ENCODE results near the gene MYH7.

MYH7 gene

GRCh38 chr14:23435543-23436326, at the start of gene MYH7:
Gene MYH7, minus strand, starts transcription at chr14:23435660. Its CDS starts 1,928 bp downstream, at chr14:23433732.
- Histone ChIP-seq H3K27ac (ENCODE audit: low read depth, low read length) (no peak within 1 kb of the TSS), H3K36me3 (ENCODE audit: control insufficient read depth, insufficient read depth, low read length) (no peaks in the 10 kb centered on the region), H3K9ac (ENCODE audit: low read depth, low read length) (no peak within 1 kb of the TSS), H3K9me3 (ENCODE audit: control insufficient read depth, insufficient read depth, low read length) (no peaks in the 10 kb centered on the region), H3K4me3 (ENCODE audit: low read depth, low read length) (no peak within 1 kb of the TSS), H3K27me3 (ENCODE audit: control insufficient read depth, insufficient read depth, low read length) (no peaks in the 10 kb centered on the region), H3K4me1 (ENCODE audit: control insufficient read depth, insufficient read depth, low read length) (peaks cover 10% of the 10 kb centered on the region)

GRCh38 chr14:23483236-23483854, 47.9 kb upstream of the MYH7 start:
- Histone ChIP-seq H3K4me1 (ENCODE audit: control insufficient read depth, insufficient read depth, low read length) (peaks cover 53% of the 10 kb centered on the region), H3K9ac (ENCODE audit: low read depth, low read length) (no peak overlapping the region), H3K27ac (ENCODE audit: low read depth, low read length) (peak overlapping the region; percentile 75), H3K27me3 (ENCODE audit: control insufficient read depth, insufficient read depth, low read length) (no peaks in the 10 kb centered on the region), H3K36me3 (ENCODE audit: control insufficient read depth, insufficient read depth, low read length) (peaks cover 8% of the 10 kb centered on the region), H3K9me3 (ENCODE audit: control insufficient read depth, insufficient read depth, low read length) (no peaks in the 10 kb centered on the region), H3K4me3 (ENCODE audit: low read depth, low read length) (0 out of 2 replicates have a peak overlapping the region, but pooled peaks have one; percentile 6)

GRCh38 chr14:23482823-23483148, 47.3 kb upstream of the MYH7 start:
- Histone ChIP-seq H3K36me3 (ENCODE audit: control insufficient read depth, insufficient read depth, low read length) (peaks cover 13% of the 10 kb centered on the region), H3K9me3 (ENCODE audit: control insufficient read depth, insufficient read depth, low read length) (no peaks in the 10 kb centered on the region), H3K27ac (ENCODE audit: low read depth, low read length) (peak overlapping the region; percentile 75), H3K4me1 (ENCODE audit: control insufficient read depth, insufficient read depth, low read length) (peaks cover 53% of the 10 kb centered on the region), H3K4me3 (ENCODE audit: low read depth, low read length) (no peak overlapping the region), H3K27me3 (ENCODE audit: control insufficient read depth, insufficient read depth, low read length) (no peaks in the 10 kb centered on the region), H3K9ac (ENCODE audit: low read depth, low read length) (no peak overlapping the region)

- no peak overlapping the region; the same call in 1 of the 2 replicates for H3K4me3 ChIP-seq (ENCODE audit: low read depth, low read length)
- peaks cover 53% of the 10 kb centered on the region for H3K4me1 ChIP-seq (ENCODE audit: control insufficient read depth, insufficient read depth, low read length)
- no peaks in the 10 kb centered on the region for H3K27me3 ChIP-seq (ENCODE audit: control insufficient read depth, insufficient read depth, low read length)
- peak overlapping the region; percentile 75 for H3K27ac ChIP-seq (ENCODE audit: low read depth, low read length)
- H3K9ac ChIP-seq (ENCODE audit: low read depth, low read length) = peak overlapping the region; percentile 22; the same call in 1 of the 2 replicates
- H3K9me3 ChIP-seq (ENCODE audit: control insufficient read depth, insufficient read depth, low read length) = no peaks in the 10 kb centered on the region
- peaks cover 19% of the 10 kb centered on the region for H3K36me3 ChIP-seq (ENCODE audit: control insufficient read depth, insufficient read depth, low read length)
Observed at GRCh38 chr14:23481979-23482822, 46.7 kb upstream of the MYH7 start.

GRCh38 chr14:23481362-23481970, 46.0 kb upstream of the MYH7 start:
- H3K9me3 ChIP-seq (ENCODE audit: control insufficient read depth, insufficient read depth, low read length) = no peaks in the 10 kb centered on the region
- H3K4me3 ChIP-seq (ENCODE audit: low read depth, low read length) = no peak overlapping the region
- no peaks in the 10 kb centered on the region for H3K27me3 ChIP-seq (ENCODE audit: control insufficient read depth, insufficient read depth, low read length)
- peaks cover 47% of the 10 kb centered on the region for H3K4me1 ChIP-seq (ENCODE audit: control insufficient read depth, insufficient read depth, low read length)
- no peak overlapping the region for H3K27ac ChIP-seq (ENCODE audit: low read depth, low read length)
- peaks cover 26% of the 10 kb centered on the region for H3K36me3 ChIP-seq (ENCODE audit: control insufficient read depth, insufficient read depth, low read length)
- H3K9ac ChIP-seq (ENCODE audit: low read depth, low read length) = no peak overlapping the region

- Histone ChIP-seq H3K9me3 (ENCODE audit: control insufficient read depth, insufficient read depth, low read length) (no peaks in the 10 kb centered on the region), H3K4me1 (ENCODE audit: control insufficient read depth, insufficient read depth, low read length) (peaks cover 18% of the 10 kb centered on the region), H3K36me3 (ENCODE audit: control insufficient read depth, insufficient read depth, low read length) (peaks cover 56% of the 10 kb centered on the region), H3K9ac (ENCODE audit: low read depth, low read length) (no peak overlapping the region), H3K27me3 (ENCODE audit: control insufficient read depth, insufficient read depth, low read length) (no peaks in the 10 kb centered on the region), H3K4me3 (ENCODE audit: low read depth, low read length) (no peak overlapping the region), H3K27ac (ENCODE audit: low read depth, low read length) (no peak overlapping the region)
Observed at GRCh38 chr14:23478109-23478759, 42.8 kb upstream of the MYH7 start.

GRCh38 chr14:23470947-23471346, 35.5 kb upstream of the MYH7 start:
- no peak overlapping the region for H3K9ac ChIP-seq (ENCODE audit: low read depth, low read length)
- no peak overlapping the region; the same call in 1 of the 2 replicates for H3K4me3 ChIP-seq (ENCODE audit: low read depth, low read length)
- H3K27me3 ChIP-seq (ENCODE audit: control insufficient read depth, insufficient read depth, low read length) = no peaks in the 10 kb centered on the region

GRCh38 chr14:23469906-23470403, 34.5 kb upstream of the MYH7 start:
- Histone ChIP-seq H3K4me1 (ENCODE audit: control insufficient read depth, insufficient read depth, low read length) (0 out of 2 replicates have a peak, but pooled peaks cover 3% of the 10 kb centered on the region), H3K9ac (ENCODE audit: low read depth, low read length) (peak overlapping the region; percentile 82), H3K27ac (ENCODE audit: low read depth, low read length) (peak overlapping the region; percentile 79), H3K27me3 (ENCODE audit: control insufficient read depth, insufficient read depth, low read length) (no peaks in the 10 kb centered on the region), H3K9me3 (ENCODE audit: control insufficient read depth, insufficient read depth, low read length) (no peaks in the 10 kb centered on the region; the same call in 1 of the 2 replicates), H3K4me3 (ENCODE audit: low read depth, low read length) (peak overlapping the region; percentile 92), H3K36me3 (ENCODE audit: control insufficient read depth, insufficient read depth, low read length) (peaks cover 41% of the 10 kb centered on the region)

More at GRCh38 chr14:23470947-23471346, 35.5 kb upstream of the MYH7 start:
- Histone ChIP-seq H3K4me1 (ENCODE audit: control insufficient read depth, insufficient read depth, low read length) (0 out of 2 replicates have a peak, but pooled peaks cover 3% of the 10 kb centered on the region), H3K9me3 (ENCODE audit: control insufficient read depth, insufficient read depth, low read length) (no peaks in the 10 kb centered on the region; the same call in 1 of the 2 replicates), H3K36me3 (ENCODE audit: control insufficient read depth, insufficient read depth, low read length) (peaks cover 51% of the 10 kb centered on the region), H3K27ac (ENCODE audit: low read depth, low read length) (no peak overlapping the region)

- Histone ChIP-seq H3K36me3 (ENCODE audit: control insufficient read depth, insufficient read depth, low read length) (peaks cover 34% of the 10 kb centered on the region), H3K9ac (ENCODE audit: low read depth, low read length) (peak within 1 kb of the TSS; percentile 82), H3K4me3 (ENCODE audit: low read depth, low read length) (peak within 1 kb of the TSS; percentile 92), H3K27me3 (ENCODE audit: control insufficient read depth, insufficient read depth, low read length) (no peaks in the 10 kb centered on the region), H3K27ac (ENCODE audit: low read depth, low read length) (peak within 1 kb of the TSS; percentile 79), H3K9me3 (ENCODE audit: control insufficient read depth, insufficient read depth, low read length) (no peaks in the 10 kb centered on the region; the same call in 1 of the 2 replicates), H3K4me1 (ENCODE audit: control insufficient read depth, insufficient read depth, low read length) (0 out of 2 replicates have a peak, but pooled peaks cover 3% of the 10 kb centered on the region)
Observed at GRCh38 chr14:23469127-23469905, 33.9 kb upstream of the MYH7 start, which contains the start of gene NGDN. Gene NGDN, plus strand, starts transcription at chr14:23469703. Its CDS starts 13 bp downstream, at chr14:23469716.
